Lower leg skin (tissue), 3 donors: ENCODE measurements around the gene CORIN.

Experiments used
- CTCF ChIP-seq, 3 donors: fragments of 450-650 bp; IDR thresholded peaks; one replicate each; pipeline ENCODE4 v1.5.1; 2016; ENCODE audit warnings: antibody characterized with exemption in 3 of 3, mild to moderate bottlenecking in 3 of 3, moderate library complexity in 2 of 3
- POLR2A ChIP-seq, 2 donors: fragments of 450-650 bp; IDR thresholded peaks; one replicate each; pipeline ENCODE4 v1.6.1; 2016 to 2017; ENCODE audit warnings: antibody characterized with exemption in 2 of 2, mild to moderate bottlenecking in 1 of 2, moderate library complexity in 1 of 2

- no peak for TF ChIP-seq CTCF (IDR thresholded peaks at IDR 0.05)
- no peak for TF ChIP-seq POLR2A (IDR thresholded peaks at IDR 0.05)
Measured at GRCh38 chr4:47736146-47736545, 101.7 kb downstream of the CORIN start.
